ENCODE measurements around the gene STT3A. TPM values are rescaled to one million over a fixed set of nuclear protein-coding genes. Genes with fewer than 3 reads are reported as not detected.

Gene STT3A
- total RNA-seq, 1 experiment from 2014 or later, result 107 TPM

- Histone ChIP-seq H3K27me3 (no peaks in the 10 kb centered on the region), H3K4me3 (no peak overlapping the region), H3K9me3 (no peaks in the 10 kb centered on the region), H3K36me3 (peaks cover 73% of the 10 kb centered on the region)
- no peak for DNase-seq
Measured at GRCh38 chr11:125578783-125579182, 13.9 kb upstream of the STT3A start.

- no peaks in the 10 kb centered on the region for H3K9me3 ChIP-seq
- H3K27me3 ChIP-seq, result no peaks in the 10 kb centered on the region
- H3K36me3 ChIP-seq, result peaks cover 67% of the 10 kb centered on the region
- no peak overlapping the region for H3K4me3 ChIP-seq
- no peak for DNase-seq
Measured at GRCh38 chr11:125579811-125580210, 12.8 kb upstream of the STT3A start.

DNA sequence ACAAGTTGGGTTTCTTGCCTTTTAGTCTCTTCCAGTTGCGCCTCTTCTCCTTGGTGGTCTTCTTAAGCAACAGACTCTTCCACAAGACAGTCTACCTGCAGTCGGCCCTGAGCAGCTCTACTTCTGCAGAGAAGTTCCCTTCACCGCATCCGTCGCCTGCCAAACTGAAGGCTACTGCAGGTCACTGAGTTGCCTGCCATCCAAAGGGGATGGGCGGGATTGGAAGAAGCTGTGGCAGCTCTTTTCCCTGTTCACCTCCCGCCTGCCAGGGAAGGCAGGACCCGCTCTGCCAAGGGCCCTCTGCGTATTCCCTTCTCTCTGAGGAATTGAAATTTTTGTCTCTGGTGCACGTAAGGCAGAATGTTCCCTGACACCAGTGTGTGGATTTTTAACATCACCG lies 9.2 kb upstream of the STT3A start:
- Histone ChIP-seq H3K4me3 (no peak overlapping the region), H3K9me3 (no peaks in the 10 kb centered on the region), H3K36me3 (peaks cover 36% of the 10 kb centered on the region), H3K27me3 (no peaks in the 10 kb centered on the region)
- no peak for DNase-seq

GRCh38 chr11:125585487-125585886 lies 7.2 kb upstream of the STT3A start:
- H3K9me3 ChIP-seq, result no peaks in the 10 kb centered on the region
- H3K4me3 ChIP-seq, result no peak overlapping the region
- H3K27me3 ChIP-seq, result no peaks in the 10 kb centered on the region
- peaks cover 16% of the 10 kb centered on the region for H3K36me3 ChIP-seq
- DNase-seq, result no peak

DNA sequence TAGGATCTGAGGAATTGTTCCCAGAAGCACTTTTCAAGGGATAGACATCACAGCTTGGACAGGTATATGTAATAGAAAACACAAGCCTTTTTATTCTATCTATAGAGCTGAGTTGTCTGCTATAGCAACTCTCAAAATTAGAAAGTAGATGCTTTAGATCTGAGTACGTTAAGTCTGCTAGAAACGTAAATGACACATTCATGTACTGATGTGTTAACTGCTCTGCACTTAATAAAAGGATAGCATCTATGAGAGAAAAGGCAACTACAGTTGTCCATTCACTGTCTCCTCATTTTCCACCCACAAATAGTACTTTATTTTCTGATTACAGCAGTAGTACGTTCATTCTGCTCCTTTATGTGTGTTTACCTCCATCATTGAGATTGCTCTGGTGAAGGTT lies 6.0 kb upstream of the STT3A start:
- no peaks in the 10 kb centered on the region for H3K9me3 ChIP-seq
- no peaks in the 10 kb centered on the region for H3K27me3 ChIP-seq
- H3K36me3 ChIP-seq, result peaks cover 13% of the 10 kb centered on the region
- DNase-seq, result no peak
- no peak overlapping the region for H3K4me3 ChIP-seq

DNA sequence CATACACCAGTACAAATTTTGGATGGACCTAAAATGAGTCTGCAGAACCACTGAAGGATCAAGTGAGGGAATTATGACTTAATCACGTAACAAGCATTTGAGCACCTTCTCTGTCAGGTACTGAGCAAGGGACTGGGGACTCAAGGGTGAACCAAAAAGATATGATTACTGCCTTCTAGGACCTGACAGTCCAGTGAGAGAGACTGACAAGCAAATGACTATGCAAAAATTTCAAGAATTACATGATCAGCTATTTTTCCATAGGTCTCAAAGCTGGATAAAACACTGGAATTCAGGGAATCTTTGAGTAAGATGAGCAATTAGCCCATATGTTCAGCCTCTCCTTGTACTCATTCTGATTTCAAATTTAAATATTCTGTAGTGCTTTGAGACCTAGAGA lies 5.2 kb upstream of the STT3A start:
- Histone ChIP-seq H3K36me3 (peaks cover 9% of the 10 kb centered on the region), H3K27me3 (no peaks in the 10 kb centered on the region), H3K4me3 (no peak overlapping the region), H3K9me3 (no peaks in the 10 kb centered on the region)
- DNase-seq, result no peak

DNA sequence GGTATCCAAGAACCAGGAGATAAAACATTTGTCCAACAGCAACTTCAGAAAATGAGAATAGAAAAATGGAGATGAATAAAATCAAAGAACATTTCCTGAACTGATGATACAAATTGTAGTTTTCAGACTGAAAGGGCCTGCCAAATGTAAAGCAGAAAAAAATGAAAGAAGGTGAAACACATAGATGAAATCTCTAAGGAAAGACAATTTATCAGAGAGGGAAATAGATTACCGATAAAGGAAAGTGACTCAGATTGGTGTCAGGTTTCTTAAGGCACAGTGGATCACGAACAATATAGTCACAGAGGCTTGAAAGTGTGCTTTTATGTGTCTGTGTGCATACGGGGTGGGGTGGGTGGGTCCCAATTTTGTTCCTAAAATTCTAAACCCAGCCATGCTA lies 4.1 kb upstream of the STT3A start:
- no peak for DNase-seq
- no peaks in the 10 kb centered on the region for H3K27me3 ChIP-seq
- H3K4me3 ChIP-seq, result no peak overlapping the region
- peaks cover 7% of the 10 kb centered on the region for H3K36me3 ChIP-seq
- H3K9me3 ChIP-seq, result no peaks in the 10 kb centered on the region

DNA sequence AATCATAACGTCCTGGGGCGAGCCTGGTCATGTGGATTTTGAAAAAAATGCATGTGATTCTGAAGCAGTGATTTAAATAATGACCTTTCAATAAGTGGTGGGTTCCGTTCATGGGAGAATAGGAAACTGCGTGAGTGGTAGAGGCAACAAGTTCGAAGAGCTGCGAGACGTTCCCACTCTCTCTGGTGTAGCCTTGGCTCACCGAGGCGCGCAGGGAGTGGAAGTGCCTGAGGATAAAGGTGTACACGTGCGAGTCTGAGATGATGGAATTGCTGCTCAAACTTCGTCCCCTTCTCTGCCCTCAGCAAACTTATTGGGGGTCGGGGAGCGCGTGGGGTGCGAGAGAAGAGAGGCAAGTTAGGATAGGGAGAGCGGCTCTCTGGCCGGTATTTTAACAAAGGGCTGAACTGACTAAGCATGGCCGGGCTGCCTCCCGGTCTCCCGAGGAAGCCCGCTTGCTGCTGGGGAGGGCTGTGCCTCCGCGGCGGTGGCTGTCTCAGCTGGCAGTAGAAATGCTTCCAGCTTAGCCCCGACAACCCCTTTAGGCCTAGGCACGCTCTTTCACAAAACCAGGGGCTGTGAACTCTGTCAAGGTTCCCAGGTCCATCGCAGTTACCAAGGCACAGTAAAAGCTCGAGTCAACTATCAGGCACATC lies 875 bp upstream of the STT3A start:
- Histone ChIP-seq H3K36me3 (peaks cover 25% of the 10 kb centered on the region), H3K4me3 (peak overlapping the region; percentile 96), H3K9me3 (no peaks in the 10 kb centered on the region), H3K27me3 (no peaks in the 10 kb centered on the region)
- peak; percentile 29 for DNase-seq

GRCh38 chr11:125593114-125593820 lies 615 bp downstream of the STT3A start:
- Histone ChIP-seq H3K4me3 (peak overlapping the region; percentile 96), H3K27me3 (no peaks in the 10 kb centered on the region), H3K9me3 (no peaks in the 10 kb centered on the region), H3K36me3 (peaks cover 38% of the 10 kb centered on the region)
- DNase-seq, result peak; percentile 42

DNA sequence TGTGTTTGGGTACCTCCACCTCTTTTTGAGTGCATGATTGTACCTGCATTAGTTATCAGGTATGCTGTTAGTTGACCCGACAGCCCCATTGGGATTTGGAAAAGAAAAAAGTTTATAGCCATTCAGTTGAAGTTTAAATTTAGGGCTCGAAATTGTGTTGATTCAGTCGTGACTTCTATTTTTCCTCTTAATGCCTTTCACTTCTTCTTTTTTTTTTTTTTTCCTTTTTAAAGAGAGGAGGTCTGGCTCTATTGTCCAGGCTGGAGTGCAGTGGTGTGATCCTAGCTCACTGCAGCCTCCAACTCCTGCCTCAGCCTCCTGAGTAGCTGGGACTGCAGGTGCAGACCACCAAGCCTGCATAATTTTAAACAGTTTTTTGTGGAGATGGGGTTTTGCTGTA lies 2.3 kb downstream of the STT3A start:
- Histone ChIP-seq H3K27me3 (no peaks in the 10 kb centered on the region), H3K9me3 (no peaks in the 10 kb centered on the region), H3K4me3 (no peak overlapping the region), H3K36me3 (peaks cover 49% of the 10 kb centered on the region)
- DNase-seq, result no peak

DNA sequence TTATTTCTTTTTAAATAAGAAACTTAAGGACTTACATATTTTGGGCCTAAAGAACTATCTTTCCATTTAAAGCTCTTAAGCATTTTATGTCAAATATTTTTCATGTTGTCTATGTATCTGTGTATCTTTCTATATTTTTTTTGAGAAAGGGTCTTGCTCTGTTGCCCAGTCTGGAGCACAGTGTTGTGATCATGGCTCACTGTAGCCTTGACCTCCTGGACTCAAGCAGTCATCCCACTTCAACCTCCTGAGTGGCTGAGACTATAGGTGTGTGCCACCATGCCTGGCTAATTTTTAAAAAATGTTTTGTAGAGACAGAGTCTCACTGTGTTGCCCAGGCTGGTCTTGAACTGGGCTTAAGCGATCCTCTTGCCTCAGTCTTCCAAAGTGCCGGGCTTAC lies 8.0 kb downstream of the STT3A start:
- no peaks in the 10 kb centered on the region for H3K9me3 ChIP-seq
- DNase-seq, result no peak
- peaks cover 86% of the 10 kb centered on the region for H3K36me3 ChIP-seq

DNA sequence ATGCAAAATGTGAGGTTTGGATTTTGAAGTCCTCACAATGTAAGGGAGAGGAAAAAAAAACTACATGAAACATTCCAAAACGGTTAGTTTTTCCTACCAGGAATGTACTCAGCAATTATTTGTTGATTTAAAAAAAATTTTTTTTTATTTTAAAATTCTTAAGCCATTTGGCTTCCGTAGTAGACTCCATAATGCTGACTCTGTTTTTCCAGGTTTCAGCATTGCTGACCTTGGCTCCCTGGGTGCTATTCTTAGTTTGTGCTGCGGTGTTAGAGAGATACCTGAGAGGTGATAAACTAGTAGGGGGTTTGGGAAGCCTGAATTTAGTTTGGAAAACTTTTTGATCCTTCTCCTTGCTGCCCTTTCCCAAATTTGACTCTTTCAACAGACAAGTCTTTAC lies 10.6 kb downstream of the STT3A start:
- Histone ChIP-seq H3K9me3 (no peaks in the 10 kb centered on the region), H3K27me3 (no peaks in the 10 kb centered on the region), H3K36me3 (peaks cover 88% of the 10 kb centered on the region), H3K4me3 (no peak overlapping the region)
- DNase-seq, result no peak

More for the DNA sequence above, 8.0 kb downstream of the STT3A start:
- H3K27me3 ChIP-seq, result no peaks in the 10 kb centered on the region
- H3K4me3 ChIP-seq, result no peak overlapping the region

DNA sequence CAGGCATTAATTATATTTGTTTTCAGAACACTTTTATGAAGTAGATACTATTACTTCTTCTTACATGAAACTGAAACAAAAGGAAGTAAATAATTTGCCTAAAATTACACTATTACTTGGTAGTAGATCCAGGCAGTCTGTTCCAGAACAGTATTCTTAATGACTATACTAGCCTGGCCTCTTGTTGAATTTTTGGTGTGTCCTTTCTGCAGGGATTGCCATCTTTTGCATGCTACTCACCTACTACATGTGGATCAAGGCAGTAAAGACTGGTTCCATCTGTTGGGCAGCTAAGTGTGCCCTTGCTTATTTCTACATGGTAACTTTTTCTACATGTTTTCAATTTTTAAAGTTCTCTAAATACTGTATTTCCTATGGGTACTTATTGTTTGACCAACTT lies 12.8 kb downstream of the STT3A start:
- Histone ChIP-seq H3K4me3 (no peak overlapping the region), H3K36me3 (peaks cover 92% of the 10 kb centered on the region), H3K9me3 (no peaks in the 10 kb centered on the region), H3K27me3 (no peaks in the 10 kb centered on the region)
- no peak for DNase-seq

GRCh38 chr11:125609545-125609944 lies 16.9 kb downstream of the STT3A start:
- Histone ChIP-seq H3K4me3 (no peak overlapping the region), H3K9me3 (no peaks in the 10 kb centered on the region), H3K27me3 (no peaks in the 10 kb centered on the region), H3K36me3 (peaks cover 90% of the 10 kb centered on the region)
- DNase-seq, result no peak

DNA sequence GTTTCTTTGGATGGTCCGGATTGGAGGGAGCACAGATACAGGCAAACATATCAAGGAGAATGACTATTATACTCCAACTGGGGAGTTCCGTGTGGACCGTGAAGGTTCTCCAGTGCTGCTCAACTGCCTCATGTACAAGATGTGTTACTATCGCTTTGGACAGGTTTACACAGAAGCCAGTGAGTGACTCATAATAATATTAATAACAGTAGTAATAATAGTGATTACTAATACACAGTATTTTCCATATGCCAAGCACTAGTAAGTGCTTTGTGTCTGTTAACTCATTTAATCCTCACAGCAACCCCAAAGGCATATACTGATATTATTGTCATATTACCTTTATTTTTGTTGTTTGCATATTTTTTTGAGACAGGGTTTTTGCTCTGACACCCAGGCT lies 25.7 kb downstream of the STT3A start:
- DNase-seq, result no peak
- H3K9me3 ChIP-seq, result no peaks in the 10 kb centered on the region
- H3K4me3 ChIP-seq, result no peak overlapping the region
- peaks cover 82% of the 10 kb centered on the region for H3K36me3 ChIP-seq
- no peaks in the 10 kb centered on the region for H3K27me3 ChIP-seq

- Histone ChIP-seq H3K36me3 (peaks cover 56% of the 10 kb centered on the region), H3K27me3 (no peaks in the 10 kb centered on the region), H3K4me3 (no peak overlapping the region), H3K9me3 (no peaks in the 10 kb centered on the region)
- DNase-seq, result no peak
Measured at GRCh38 chr11:125621995-125622394, 29.3 kb downstream of the STT3A start.

- Histone ChIP-seq H3K4me3 (no peak overlapping the region), H3K9me3 (no peaks in the 10 kb centered on the region), H3K27me3 (no peaks in the 10 kb centered on the region), H3K36me3 (peaks cover 56% of the 10 kb centered on the region)
- DNase-seq, result no peak
Measured at GRCh38 chr11:125623064-125623463, 30.4 kb downstream of the STT3A start.

DNA sequence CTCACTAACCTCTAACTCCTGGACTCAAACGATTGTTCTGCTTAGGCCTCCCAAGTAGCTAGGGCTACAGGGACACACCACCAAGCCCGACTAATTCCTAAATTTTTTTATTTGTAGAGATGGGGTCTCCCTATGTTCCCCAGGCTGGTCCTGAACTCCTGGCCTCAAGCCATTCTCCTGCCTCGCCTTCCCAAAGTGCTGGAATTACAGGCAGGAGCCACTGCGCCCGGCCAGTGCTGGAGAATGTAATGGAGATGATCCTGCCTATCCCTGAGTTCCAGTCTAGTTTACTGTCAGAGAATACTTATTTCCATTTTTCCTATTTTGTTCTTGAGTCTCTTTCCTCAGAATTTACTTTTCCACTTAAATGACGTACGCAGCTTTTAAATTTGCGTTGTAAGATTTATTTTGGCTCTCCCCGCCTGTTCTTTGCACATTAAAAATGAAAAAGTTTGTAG lies 32.1 kb downstream of the STT3A start, which contains the start of gene CHEK1:
CHEK1 (plus strand) TSS at position 408 of the 458 bp plus-strand sequence. CDS start 1,606 bp downstream, outside the sequence.
- H3K4me3 ChIP-seq, result peak within 1 kb of the TSS; percentile 69
- H3K36me3 ChIP-seq, result peaks cover 56% of the 10 kb centered on the region
- DNase-seq, result no peak
- no peaks in the 10 kb centered on the region for H3K9me3 ChIP-seq
- H3K27me3 ChIP-seq, result no peaks in the 10 kb centered on the region

All from MG63 (cell line).